Stimulated activated naive CD8-positive, alpha-beta T cell treated with anti-CD3 and anti-CD28 coated beads, Interleukin-15, Interleukin-2, amounts not matched to agents 100 ng/mL and 50 ng/mL, for 24 hours (primary cell): Measurements from ENCODE around the gene C22orf31.

Experiments
- H3K27ac Mint-ChIP-seq: one replicate; pipeline ENCODE4 v1.8.0; 2021; ENCODE audit warnings: mild to moderate bottlenecking, mixed read lengths
- H3K27me3 Mint-ChIP-seq: one replicate; pipeline ENCODE4 v1.8.0; 2021; ENCODE audit warnings: mixed read lengths
- H3K36me3 Mint-ChIP-seq: one replicate; pipeline ENCODE4 v1.8.0; 2021; ENCODE audit warnings: low read depth, mixed read lengths
- H3K4me1 Mint-ChIP-seq: one replicate; pipeline ENCODE4 v1.8.0; 2021; ENCODE audit warnings: low read depth, mixed read lengths
- H3K4me3 Mint-ChIP-seq: one replicate; pipeline ENCODE4 v1.8.0; 2021; ENCODE audit warnings: mild to moderate bottlenecking, mixed read lengths
- H3K9me3 Mint-ChIP-seq: one replicate; pipeline ENCODE4 v1.8.0; 2021; ENCODE audit warnings: mixed read lengths

C22orf31 gene

GRCh38 chr22:29011240-29012100 is 50.2 kb downstream of the C22orf31 start:
- H3K36me3 Mint-ChIP-seq: no peaks in the 10 kb centered on the region
- H3K27ac Mint-ChIP-seq: no peak overlapping the region
- peaks cover 8% of the 10 kb centered on the region for H3K4me1 Mint-ChIP-seq
- no peak overlapping the region for H3K4me3 Mint-ChIP-seq
- H3K9me3 Mint-ChIP-seq: no peaks in the 10 kb centered on the region
- peaks cover 27% of the 10 kb centered on the region for H3K27me3 Mint-ChIP-seq

GRCh38 chr22:29009148-29009547 is 52.5 kb downstream of the C22orf31 start:
- H3K27me3 Mint-ChIP-seq: peaks cover 37% of the 10 kb centered on the region
- no peak overlapping the region for H3K4me3 Mint-ChIP-seq
- H3K36me3 Mint-ChIP-seq: no peaks in the 10 kb centered on the region
- H3K4me1 Mint-ChIP-seq: no peaks in the 10 kb centered on the region
- H3K9me3 Mint-ChIP-seq: no peaks in the 10 kb centered on the region
- H3K27ac Mint-ChIP-seq: no peak overlapping the region
